Lung (tissue), 12 donors: ENCODE measurements around the gene EIF3D. TPM values are rescaled to one million over a fixed set of nuclear protein-coding genes. Genes with fewer than 3 reads are reported as not detected.

Experiments
- ATAC-seq: fragments of 200-7000 bp; cut with Tn5 transposase; one replicate; pipeline ENCODE4 v1.9.1; 2020; ENCODE audit warnings: moderate number of reproducible peaks; ENCODE audit not compliant: insufficient read depth, low FRiP score
- DNase-seq, 3 donors: peaks; one replicate each; pipeline ENCODE4 v3.0.0-alpha.2; 2013 to 2017
- H3K27ac ChIP-seq, 2 donors: one replicate each; pipeline ENCODE4 v1.5.1; 2013; ENCODE audit warnings: mild to moderate bottlenecking in 2 of 2, moderate library complexity in 2 of 2, control low read depth in 1 of 2, inconsistent platforms in 1 of 2, low read depth in 1 of 2, low read length in 1 of 2
- H3K27me3 ChIP-seq, 3 donors: one replicate each; pipeline ENCODE4 v1.5.1; 2013; ENCODE audit warnings: low read length in 2 of 3; ENCODE audit not compliant: control insufficient read depth in 3 of 3, insufficient read depth in 3 of 3
- H3K36me3 ChIP-seq, 4 donors: one replicate each; pipeline ENCODE4 v1.5.1; 2013; ENCODE audit warnings: low read length in 4 of 4, mild to moderate bottlenecking in 1 of 4, moderate library complexity in 1 of 4; ENCODE audit not compliant: control insufficient read depth in 4 of 4, insufficient read depth in 4 of 4
- H3K4me1 ChIP-seq, 5 donors: one replicate each; pipeline ENCODE4 v1.5.1; 2013; ENCODE audit warnings: low read length in 5 of 5, mild to moderate bottlenecking in 2 of 5, moderate library complexity in 1 of 5; ENCODE audit not compliant: control insufficient read depth in 5 of 5, insufficient read depth in 5 of 5
- H3K4me3 ChIP-seq: one replicate; pipeline ENCODE4 v1.5.1; 2013; ENCODE audit warnings: mild to moderate bottlenecking, control low read depth, moderate library complexity
- H3K9ac ChIP-seq, 2 donors: one replicate each; pipeline ENCODE4 v1.5.1; 2013; ENCODE audit warnings: low read length in 2 of 2, control low read depth in 1 of 2; ENCODE audit not compliant: insufficient read depth in 1 of 2
- H3K9me3 ChIP-seq, 4 donors: one replicate each; pipeline ENCODE4 v1.5.1; 2013; ENCODE audit warnings: low read length in 3 of 4, mild to moderate bottlenecking in 1 of 4, moderate library complexity in 1 of 4; ENCODE audit not compliant: control insufficient read depth in 4 of 4, insufficient read depth in 3 of 4
- CTCF ChIP-seq: IDR thresholded peaks from 2 replicates; pipeline ENCODE4 v1.5.1; 2012; ENCODE audit warnings: mild to moderate bottlenecking; ENCODE audit errors: control extremely low read depth, extremely low read depth
- WGBS, 2 donors: extraction: QIAGEN DNeasy Blood & Tissue Kit; methylation state at CpG; one replicate each; pipeline ENCODE4 v1.1.7; 2013; 5-methylcytosine and 5-hydroxymethylcytosine counted together
- polyA plus RNA-seq, 2 donors: library from polyadenylated mRNA; stranded (reverse); fragments of 200-250 nt; gene quantifications; one replicate each; pipeline ENCODE4 v1.2.1, GENCODE V29; 2013
- total RNA-seq, 2 donors: library from RNA; depleted of rRNA in 1 of 2; stranded (reverse); fragments of >200 nt in 1 of 2; gene quantifications; one replicate each; pipeline ENCODE4 v1.2.1, GENCODE V29; 2014 to 2021
- donor health status: control.
- donor health status: control.
- donor health status: Bipolar disorder and iron deficiency.
- donor health status: healthy.
- donor health status: DM: yes; HTN: yes; CAD: no.

EIF3D gene
- total and polyA plus RNA-seq, 4 donors = 123 to 221 (median 174) TPM

- TF ChIP-seq CTCF = peak; percentile 49
- peak in 1 of 3 donors; percentile 39 for DNase-seq
- WGBS, 2 donors = 86 to 95% methylated on average over 13 of the region's 13 CpGs
Measured at GRCh38 chr22:36486619-36487384, 42.2 kb downstream of the EIF3D start.

GRCh38 chr22:36481393-36482168, 47.4 kb downstream of the EIF3D start, which contains the start of gene TXN2:
Gene TXN2 (minus strand): TSS chr22:36481640. CDS start chr22:36480837, 803 bp downstream.
- Histone ChIP-seq H3K9me3 (no peaks in the 10 kb centered on the region), H3K36me3 (peaks cover 4 to 10% (median 8%) of the 10 kb centered on the region in 4 donors), H3K9ac (peak within 1 kb of the TSS; percentile 11 to 90), H3K4me1 (peaks cover 0 to 13% (median 9%) of the 10 kb centered on the region in 5 donors), H3K27ac (peak within 1 kb of the TSS; percentile 84 to 95), H3K27me3 (no peaks in the 10 kb centered on the region), H3K4me3 (peak within 1 kb of the TSS; percentile 43)
- peak; percentile 98 to 99 (median 99) for DNase-seq
- ATAC-seq = peak; percentile 95
- WGBS, 2 donors = 0 to 1% methylated on average over 58 to 62 of the region's 62 CpGs
- no peak for TF ChIP-seq CTCF

More at GRCh38 chr22:36486619-36487384, 42.2 kb downstream of the EIF3D start:
- Histone ChIP-seq H3K4me3 (no peak overlapping the region), H3K36me3 (peaks cover 0 to 19% (median 7%) of the 10 kb centered on the region in 4 donors), H3K4me1 (peaks cover 0 to 4% (median 3%) of the 10 kb centered on the region in 5 donors), H3K27ac (no peak overlapping the region), H3K27me3 (no peaks in the 10 kb centered on the region), H3K9ac (no peak overlapping the region), H3K9me3 (no peaks in the 10 kb centered on the region)
- ATAC-seq = no peak

- Histone ChIP-seq H3K36me3 (peaks cover 8 to 14% (median 12%) of the 10 kb centered on the region in 4 donors), H3K9ac (peak overlapping the region; percentile 11 to 90), H3K4me1 (peaks cover 0 to 13% (median 9%) of the 10 kb centered on the region in 5 donors), H3K4me3 (peak overlapping the region; percentile 43), H3K27me3 (no peaks in the 10 kb centered on the region), H3K9me3 (no peaks in the 10 kb centered on the region), H3K27ac (peak overlapping the region; percentile 84 to 95)
- no peak for ATAC-seq
- 7 to 9% methylated on average over 9 of the region's 9 CpGs for WGBS, 2 donors
- TF ChIP-seq CTCF = no peak
- DNase-seq = no peak
Measured at GRCh38 chr22:36480941-36481392, 48.0 kb downstream of the EIF3D start.
